Measurements from ENCODE around the gene GIGYF1. TPM values are rescaled to one million over a fixed set of nuclear protein-coding genes. Genes with fewer than 3 reads are reported as not detected.

Gene GIGYF1
- total and polyA plus RNA-seq, 2 of the 13 experiments (the other 11 are each of a cell fraction or from before 2014, with no cell fraction given) = 7.6 to 16.1 TPM

DNA sequence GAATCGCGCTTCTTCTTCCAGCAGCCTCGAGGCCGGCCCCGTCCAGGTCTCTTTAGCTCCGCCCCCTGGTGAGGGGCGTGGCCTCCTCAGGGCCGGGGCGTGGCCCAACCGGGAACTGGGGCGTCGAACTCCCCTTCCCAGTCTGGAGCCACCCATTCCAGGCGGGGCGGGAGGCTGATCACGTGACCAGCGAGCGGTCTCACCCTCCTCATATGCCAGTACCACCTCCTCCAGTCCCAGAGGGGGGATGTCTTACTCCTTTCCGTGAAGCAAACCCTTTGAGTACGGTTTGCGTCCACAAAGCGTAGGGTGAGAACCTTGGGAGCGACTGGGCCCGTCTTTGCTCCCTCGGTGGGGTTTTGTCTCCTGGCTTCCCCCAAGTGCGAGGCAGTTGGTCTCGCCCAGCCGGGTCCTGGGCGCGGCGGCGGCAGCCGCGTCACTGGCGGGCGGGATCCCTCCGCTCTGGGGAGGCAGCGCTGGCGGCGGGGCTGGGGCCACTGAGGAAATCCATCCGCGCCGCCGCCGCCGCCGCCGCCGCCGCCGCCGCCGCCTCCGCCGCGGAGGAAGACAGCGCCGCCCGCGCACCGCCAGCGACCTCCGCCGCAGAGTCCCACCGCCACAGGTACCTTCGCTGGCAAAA is 20.6 kb downstream of the GIGYF1 start, which contains the start of gene GNB2 (continued):
- TF ChIP-seq, protein P1, sequence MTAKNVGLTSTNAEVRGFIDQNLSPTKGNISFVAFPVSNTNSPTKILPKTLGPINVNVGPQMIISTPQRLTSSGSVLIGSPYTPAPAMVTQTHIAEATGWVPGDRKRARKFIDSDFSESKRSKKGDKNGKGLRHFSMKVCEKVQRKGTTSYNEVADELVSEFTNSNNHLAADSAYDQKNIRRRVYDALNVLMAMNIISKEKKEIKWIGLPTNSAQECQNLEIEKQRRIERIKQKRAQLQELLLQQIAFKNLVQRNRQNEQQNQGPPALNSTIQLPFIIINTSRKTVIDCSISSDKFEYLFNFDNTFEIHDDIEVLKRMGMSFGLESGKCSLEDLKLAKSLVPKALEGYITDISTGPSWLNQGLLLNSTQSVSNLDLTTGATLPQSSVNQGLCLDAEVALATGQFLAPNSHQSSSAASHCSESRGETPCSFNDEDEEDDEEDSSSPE (CRISPR knock-in tag; IDR thresholded peaks at IDR 0.05) = peak; percentile 79
- TF ChIP-seq PCBP2 (optimal IDR thresholded peaks at IDR 0.05; ENCODE audit: low read depth, low read length, poor library complexity, severe bottlenecking) (no peak), GABPA (IDR thresholded peaks at IDR 0.05; ENCODE audit: low read depth, low read length) (no peak), GABPA (CRISPR knock-in tag; IDR thresholded peaks at IDR 0.05; ENCODE audit: low read depth) (no peak), ZSCAN25 (CRISPR knock-in tag; IDR thresholded peaks at IDR 0.05) (no peak; the same call in 1 of the 2 replicates), SSRP1 (CRISPR knock-in tag; IDR thresholded peaks at IDR 0.05) (no peak), ZNF383 (CRISPR knock-in tag; IDR thresholded peaks at IDR 0.05; ENCODE audit: borderline replicate concordance) (no peak), POLR2G (IDR thresholded peaks at IDR 0.05; ENCODE audit: low read depth, low read length) (peak; percentile 57), KLF13 (CRISPR knock-in tag; IDR thresholded peaks at IDR 0.05) (no peak), RXRB (CRISPR knock-in tag; IDR thresholded peaks at IDR 0.05; ENCODE audit: borderline replicate concordance) (peak; percentile 71; the same call in 1 of the 2 replicates), MEIS2 (CRISPR knock-in tag; IDR thresholded peaks at IDR 0.05) (peak; percentile 59), ZNF263 (CRISPR knock-in tag; IDR thresholded peaks at IDR 0.05) (peak; percentile 21; the same call in 1 of the 2 replicates), TSC22D2 (CRISPR knock-in tag; IDR thresholded peaks at IDR 0.05; ENCODE audit: borderline replicate concordance) (no peak), ZNF292 (CRISPR knock-in tag; IDR thresholded peaks at IDR 0.05; ENCODE audit: borderline replicate concordance, low read depth) (no peak), ZFX (CRISPR knock-in tag; IDR thresholded peaks at IDR 0.05; ENCODE audit: low read depth) (peak; percentile 76; the same call in 1 of the 2 replicates), ELF3 (CRISPR knock-in tag; IDR thresholded peaks at IDR 0.05) (peak; percentile 81; the same call in 1 of the 2 replicates)
- TF ChIP-seq, protein P2, sequence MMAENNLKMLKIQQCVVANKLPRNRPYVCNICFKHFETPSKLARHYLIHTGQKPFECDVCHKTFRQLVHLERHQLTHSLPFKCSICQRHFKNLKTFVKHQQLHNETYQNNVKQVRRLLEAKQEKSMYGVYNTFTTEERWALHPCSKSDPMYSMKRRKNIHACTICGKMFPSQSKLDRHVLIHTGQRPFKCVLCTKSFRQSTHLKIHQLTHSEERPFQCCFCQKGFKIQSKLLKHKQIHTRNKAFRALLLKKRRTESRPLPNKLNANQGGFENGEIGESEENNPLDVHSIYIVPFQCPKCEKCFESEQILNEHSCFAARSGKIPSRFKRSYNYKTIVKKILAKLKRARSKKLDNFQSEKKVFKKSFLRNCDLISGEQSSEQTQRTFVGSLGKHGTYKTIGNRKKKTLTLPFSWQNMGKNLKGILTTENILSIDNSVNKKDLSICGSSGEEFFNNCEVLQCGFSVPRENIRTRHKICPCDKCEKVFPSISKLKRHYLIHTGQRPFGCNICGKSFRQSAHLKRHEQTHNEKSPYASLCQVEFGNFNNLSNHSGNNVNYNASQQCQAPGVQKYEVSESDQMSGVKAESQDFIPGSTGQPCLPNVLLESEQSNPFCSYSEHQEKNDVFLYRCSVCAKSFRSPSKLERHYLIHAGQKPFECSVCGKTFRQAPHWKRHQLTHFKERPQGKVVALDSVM (CRISPR knock-in tag; IDR thresholded peaks at IDR 0.05) = peak; percentile 60; the same call in 1 of the 2 replicates
- TF ChIP-seq, protein P3, sequence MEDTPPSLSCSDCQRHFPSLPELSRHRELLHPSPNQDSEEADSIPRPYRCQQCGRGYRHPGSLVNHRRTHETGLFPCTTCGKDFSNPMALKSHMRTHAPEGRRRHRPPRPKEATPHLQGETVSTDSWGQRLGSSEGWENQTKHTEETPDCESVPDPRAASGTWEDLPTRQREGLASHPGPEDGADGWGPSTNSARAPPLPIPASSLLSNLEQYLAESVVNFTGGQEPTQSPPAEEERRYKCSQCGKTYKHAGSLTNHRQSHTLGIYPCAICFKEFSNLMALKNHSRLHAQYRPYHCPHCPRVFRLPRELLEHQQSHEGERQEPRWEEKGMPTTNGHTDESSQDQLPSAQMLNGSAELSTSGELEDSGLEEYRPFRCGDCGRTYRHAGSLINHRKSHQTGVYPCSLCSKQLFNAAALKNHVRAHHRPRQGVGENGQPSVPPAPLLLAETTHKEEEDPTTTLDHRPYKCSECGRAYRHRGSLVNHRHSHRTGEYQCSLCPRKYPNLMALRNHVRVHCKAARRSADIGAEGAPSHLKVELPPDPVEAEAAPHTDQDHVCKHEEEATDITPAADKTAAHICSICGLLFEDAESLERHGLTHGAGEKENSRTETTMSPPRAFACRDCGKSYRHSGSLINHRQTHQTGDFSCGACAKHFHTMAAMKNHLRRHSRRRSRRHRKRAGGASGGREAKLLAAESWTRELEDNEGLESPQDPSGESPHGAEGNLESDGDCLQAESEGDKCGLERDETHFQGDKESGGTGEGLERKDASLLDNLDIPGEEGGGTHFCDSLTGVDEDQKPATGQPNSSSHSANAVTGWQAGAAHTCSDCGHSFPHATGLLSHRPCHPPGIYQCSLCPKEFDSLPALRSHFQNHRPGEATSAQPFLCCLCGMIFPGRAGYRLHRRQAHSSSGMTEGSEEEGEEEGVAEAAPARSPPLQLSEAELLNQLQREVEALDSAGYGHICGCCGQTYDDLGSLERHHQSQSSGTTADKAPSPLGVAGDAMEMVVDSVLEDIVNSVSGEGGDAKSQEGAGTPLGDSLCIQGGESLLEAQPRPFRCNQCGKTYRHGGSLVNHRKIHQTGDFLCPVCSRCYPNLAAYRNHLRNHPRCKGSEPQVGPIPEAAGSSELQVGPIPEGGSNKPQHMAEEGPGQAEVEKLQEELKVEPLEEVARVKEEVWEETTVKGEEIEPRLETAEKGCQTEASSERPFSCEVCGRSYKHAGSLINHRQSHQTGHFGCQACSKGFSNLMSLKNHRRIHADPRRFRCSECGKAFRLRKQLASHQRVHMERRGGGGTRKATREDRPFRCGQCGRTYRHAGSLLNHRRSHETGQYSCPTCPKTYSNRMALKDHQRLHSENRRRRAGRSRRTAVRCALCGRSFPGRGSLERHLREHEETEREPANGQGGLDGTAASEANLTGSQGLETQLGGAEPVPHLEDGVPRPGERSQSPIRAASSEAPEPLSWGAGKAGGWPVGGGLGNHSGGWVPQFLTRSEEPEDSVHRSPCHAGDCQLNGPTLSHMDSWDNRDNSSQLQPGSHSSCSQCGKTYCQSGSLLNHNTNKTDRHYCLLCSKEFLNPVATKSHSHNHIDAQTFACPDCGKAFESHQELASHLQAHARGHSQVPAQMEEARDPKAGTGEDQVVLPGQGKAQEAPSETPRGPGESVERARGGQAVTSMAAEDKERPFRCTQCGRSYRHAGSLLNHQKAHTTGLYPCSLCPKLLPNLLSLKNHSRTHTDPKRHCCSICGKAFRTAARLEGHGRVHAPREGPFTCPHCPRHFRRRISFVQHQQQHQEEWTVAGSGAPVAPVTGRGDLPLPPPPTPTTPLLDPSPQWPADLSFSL (CRISPR knock-in tag; IDR thresholded peaks at IDR 0.05) = no peak
- TF ChIP-seq, protein P4, sequence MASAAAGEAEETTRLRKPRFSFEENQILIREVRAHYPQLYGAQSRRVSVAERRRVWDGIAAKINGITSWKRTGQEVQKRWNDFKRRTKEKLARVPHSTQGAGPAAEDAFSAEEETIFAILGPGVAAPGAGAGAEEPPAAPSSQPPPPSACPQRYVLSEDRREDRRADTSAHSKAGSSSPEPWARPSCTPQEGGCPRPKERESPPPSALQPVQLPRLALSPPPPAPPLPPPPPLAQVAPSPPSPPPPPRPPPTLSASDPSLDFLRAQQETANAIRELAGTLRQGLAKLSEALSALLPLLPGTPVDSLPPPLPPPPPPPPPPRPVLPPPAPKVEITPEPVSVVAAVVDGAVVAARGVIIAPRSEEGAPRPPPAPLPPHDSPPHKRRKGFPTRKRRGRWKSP (CRISPR knock-in tag; IDR thresholded peaks at IDR 0.05) = peak; percentile 60; the same call in 1 of the 2 replicates

Data from HepG2 (cell line).